GM21447 (cell line): Measurements from ENCODE around the gene RASGRP3.

Experiments
- ATAC-seq: cut with Tn5 transposase; IDR thresholded peaks from one replicate; pipeline ENCODE4 v1.9.1; 2021; ENCODE audit not compliant: unreplicated experiment

The RASGRP3 gene

DNA sequence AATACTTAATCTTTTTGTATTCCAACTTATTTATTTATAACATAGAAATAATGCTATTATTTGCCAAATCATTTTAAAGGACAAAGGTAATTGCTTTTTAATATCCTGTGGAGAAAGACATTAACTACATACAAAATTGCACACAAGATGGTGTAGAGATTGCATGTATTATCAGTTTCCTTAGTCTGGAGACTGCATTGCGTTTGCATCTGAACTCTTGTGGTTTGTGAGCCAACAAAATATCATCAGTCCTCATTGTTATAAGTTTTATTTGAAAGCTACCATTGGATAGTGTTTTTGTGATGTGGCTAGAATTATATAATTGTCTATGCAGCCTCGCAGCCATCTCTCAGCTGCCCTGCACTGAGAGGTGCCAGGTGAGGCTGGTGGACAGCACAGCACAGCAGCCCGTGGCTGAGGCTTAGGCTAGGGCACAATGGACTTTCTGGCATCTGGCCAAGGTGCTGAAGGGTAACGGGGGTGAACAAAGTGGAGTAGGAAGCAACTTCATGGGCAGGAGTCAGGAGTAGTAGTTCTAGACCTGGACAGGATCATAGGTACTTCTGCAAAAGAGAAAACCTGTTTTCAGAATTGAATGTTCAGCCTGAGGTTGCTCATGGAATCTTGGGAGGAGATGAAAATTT lies 15.1 kb downstream of the RASGRP3 start:
- no peak for ATAC-seq

DNA sequence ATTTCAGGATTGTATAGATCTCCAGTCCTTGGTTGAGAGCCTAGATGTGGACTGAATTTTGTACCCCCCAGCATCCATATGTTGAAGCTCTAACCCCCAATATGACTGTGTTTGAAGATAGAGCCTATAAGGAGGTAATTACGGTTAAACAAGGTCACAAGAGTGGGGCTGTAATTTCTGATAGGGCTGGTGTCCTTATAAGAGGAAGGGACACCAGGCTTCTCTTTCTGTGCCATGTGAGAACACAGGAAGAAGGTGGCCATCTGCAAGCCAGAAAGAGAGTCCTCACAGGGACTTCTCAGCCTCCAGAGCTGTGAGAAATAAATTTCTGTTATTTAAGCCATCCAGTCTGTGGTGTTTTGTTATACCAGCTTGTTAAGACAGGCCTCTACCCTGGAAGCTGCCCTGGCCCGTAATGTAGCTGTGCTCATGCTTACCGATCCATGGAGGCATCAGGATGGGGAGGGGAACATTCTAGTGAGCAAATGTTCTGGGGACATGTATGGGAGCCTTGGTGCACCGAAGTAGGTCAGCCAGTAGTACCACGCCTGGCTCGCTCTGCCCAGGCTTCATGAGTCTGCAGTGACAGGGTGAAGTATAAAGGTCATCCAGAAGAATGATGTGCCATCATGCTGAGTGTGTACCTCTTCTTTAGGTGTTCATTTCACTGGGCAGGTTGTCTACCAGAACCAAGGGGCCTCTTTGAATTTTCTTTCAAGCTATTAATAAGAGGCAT lies 16.1 kb downstream of the RASGRP3 start:
- ATAC-seq, result no peak

DNA sequence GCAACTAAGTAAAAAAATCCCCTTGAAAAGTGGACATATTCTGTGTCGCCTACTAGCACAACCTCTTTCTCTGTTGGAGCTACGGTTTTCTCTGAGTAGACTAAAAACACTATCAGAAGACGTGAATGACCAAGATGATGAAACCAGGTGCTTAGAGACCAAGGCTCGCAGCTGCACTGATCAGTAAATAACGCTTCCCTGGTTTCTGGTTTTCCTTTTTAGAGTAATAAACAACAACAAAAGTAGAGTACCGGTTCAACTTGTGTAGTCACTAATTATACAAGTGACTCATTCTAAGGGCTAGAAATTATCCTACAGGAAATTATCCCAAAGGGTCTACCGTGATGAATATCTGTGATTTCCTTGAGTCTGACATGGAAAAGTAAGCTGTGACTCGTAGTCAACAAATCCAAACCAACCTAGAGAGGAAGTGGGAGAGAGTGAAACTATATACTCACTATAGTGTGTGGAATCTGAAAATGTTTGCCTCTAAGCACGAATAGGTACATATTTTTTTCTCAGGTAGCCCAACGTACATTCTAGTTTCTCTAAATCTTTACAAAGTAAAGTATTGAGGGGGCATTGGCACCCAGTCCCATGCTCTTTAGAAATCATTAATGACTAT lies 17.8 kb downstream of the RASGRP3 start:
- peak; percentile 59 for ATAC-seq

DNA sequence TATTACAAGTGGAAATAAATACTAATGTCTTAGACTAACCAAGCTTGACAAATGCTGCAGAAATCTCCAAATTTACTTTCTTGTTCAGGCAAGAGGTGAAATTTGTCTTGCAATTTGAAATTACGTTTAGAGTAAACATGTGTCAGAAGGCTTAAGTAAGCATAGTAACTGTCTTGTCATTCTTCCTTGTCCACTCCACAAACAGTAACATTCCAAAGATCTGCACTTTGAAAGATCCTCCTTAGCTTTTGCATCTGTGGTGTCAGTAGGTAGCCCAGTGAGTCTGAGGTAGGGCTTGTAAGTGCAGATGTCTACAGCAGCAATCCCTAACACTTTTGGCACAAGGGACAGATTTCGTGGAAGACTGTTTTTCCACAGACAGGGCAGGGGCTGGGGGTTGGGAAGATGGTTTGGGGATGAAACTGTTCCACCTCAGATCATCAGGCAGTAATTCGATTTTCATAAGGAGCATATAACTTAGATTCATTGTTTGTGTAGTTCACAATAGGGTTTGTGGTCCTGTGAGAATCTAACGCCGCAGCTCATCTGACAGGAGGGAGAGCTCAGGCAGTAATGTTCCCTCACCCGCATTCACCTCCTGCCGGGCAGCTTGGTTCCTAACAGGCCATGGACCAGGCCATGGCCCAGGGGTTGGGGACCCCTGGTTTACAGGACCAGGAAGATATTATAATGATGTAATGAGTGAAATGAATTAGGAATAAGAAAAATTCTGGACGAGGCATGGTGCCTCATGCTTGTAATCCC lies 18.6 kb downstream of the RASGRP3 start:
- ATAC-seq, result no peak

DNA sequence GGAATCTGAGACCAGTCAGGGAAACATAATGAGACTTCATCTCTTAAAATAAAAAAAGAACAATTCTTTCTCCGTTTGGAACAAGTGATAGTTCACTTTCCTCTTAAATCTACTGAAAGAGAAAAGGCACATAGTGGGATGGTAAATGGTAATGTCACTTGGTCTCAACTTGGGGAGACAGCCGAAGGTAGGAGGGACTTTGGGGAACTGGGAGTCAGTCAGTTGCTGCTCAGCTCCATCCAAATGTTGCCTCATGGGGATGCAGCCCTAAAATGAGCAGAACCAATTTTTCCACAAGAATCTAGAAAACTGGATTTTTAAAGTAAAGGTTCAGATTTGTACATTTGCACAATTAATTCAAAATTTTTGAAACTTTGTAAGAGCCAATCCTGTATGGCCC lies 19.2 kb downstream of the RASGRP3 start:
- no peak for ATAC-seq

DNA sequence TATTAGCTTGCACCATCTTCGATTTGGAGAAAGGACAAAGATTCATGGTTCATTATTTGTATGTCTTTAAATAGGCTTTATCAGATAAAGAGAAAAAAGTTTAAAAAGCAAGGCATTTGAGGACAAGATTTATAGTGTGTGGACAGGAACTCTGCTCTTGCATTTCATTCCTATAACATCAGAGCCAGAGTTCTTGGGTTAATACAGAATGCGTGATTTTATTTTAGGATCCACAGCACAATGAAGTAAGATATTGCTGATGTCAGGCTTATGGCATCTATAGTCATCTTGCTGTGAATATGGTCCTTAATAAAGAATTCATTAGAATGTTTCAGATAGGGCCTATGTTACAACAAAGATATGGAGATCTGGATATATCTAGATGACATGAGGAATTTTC lies 19.7 kb downstream of the RASGRP3 start:
- no peak for ATAC-seq

DNA sequence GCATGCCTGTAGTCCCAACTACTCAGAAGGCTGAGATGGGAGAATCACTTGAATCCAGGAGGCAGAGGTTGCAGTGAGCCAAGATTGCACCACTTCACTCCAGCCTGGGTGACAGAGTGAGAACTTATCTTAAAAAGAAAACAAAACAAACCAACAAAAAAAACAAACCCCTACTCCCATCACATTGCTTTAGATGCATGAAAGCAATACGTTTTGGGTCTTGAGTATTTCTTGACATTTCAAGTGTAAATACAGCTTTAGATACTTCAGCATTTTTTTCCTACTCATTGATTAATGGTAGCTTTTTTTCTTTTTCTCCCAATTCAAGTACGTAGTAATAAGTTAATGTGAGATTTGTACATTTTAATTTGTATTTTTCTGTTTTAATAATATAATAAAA lies 20.3 kb downstream of the RASGRP3 start:
- no peak for ATAC-seq

DNA sequence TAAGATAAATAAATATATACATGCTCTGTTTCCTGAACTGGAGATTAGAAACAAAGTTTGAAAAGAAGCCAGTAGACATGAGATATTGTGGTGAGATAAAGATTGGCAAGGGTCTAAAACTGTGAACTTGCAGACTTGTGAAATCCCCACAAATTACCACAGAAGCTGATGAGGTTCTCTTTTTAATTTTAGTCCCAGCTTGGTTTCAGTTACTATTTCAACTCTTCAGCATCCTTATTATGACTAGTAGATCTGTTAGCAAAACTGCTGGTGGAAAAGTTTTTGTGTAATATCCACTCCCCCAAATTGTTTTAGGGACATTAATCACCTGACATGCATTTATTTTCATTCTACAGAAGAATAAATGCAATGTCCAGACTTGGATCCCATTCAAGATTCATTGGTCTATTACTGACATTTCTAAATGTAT lies 20.8 kb downstream of the RASGRP3 start:
- peak; percentile 45 for ATAC-seq

DNA sequence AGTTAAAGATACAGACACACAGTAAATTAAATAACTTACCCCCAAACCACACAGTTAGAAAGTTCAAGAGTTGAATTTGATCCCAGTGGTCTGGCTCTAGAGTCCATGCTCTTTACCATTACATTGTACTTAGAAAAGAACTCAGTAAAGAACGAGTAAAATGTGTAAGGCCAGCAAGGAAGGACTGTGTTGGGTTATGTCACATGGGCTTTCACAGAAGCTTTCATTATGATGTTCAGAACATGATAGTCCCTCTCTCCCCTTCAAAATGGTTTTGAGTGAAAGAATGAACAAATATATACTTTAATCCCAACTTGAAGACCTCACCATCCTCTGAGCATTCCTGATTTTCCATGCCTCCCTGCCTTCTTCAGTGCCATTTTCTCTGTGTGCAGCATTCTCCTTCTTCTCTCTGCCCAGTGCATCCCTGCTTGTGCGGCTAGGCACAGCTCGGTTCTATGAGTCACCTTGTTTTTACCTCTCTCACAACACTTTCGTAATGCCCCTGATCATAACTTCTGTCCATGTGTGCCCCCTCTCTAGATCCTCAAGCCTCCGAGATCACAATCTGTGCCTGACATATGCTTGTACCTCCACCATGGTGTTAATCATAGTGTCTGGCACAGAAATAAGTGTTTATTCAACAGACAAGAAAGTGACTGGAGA lies 22.0 kb downstream of the RASGRP3 start:
- peak; percentile 28 for ATAC-seq

DNA sequence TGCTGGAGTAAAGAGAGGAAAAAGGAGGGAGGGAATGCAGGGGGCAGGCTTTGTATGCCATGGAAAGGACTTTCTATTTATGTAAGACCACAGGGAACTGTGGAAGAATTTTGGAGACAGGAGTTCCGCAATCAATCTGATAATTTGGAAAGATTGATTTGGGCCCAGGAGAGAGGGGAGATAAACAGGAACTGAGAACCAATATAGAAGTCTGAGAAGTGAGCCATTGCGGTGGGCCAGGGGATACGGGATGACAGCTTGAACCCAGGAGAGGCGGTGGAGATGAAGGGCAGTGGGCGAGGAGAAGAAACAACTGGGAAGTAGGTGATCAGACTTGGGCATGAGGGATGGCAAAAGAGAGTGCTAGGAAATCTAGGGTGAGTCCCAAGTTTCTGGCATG lies 23.7 kb downstream of the RASGRP3 start:
- ATAC-seq, result no peak

DNA sequence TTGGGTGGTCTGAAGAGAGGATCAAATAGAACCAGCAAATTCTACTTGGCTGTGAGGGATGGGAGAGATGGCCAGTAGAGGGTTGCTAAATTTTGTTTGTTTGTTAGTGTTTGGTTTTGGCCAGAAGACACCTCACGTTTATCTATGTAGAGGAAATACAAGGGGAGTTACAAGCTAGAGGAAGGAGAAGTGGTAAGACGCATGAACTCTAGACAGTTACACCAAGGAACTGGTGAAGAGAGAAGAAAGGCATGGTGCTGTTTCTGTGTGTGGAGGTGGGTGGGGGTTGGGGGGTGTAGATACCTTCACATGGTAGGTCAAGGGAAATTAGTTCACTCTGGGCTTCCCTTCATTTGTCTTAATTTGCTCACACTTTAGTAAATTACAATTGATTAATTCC lies 25.6 kb downstream of the RASGRP3 start:
- no peak for ATAC-seq

DNA sequence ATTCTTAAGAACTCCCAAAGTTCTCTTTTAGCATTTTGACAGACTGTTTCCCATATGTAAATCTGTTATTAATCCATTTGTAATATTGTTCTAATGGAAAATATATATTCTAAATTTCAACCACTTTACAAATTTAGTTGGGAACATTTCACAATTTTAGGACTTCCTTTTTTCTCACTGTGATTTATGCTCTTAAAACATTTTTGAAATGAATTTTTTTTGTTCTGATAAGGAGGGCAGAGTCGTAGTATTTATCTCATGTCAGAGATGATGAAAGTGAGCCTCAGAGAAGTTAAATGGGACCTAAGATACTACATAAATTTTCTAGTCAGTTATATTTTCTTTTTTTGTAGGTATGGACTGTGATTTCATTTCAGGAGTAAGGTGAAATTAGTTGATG lies 26.6 kb downstream of the RASGRP3 start:
- no peak for ATAC-seq

DNA sequence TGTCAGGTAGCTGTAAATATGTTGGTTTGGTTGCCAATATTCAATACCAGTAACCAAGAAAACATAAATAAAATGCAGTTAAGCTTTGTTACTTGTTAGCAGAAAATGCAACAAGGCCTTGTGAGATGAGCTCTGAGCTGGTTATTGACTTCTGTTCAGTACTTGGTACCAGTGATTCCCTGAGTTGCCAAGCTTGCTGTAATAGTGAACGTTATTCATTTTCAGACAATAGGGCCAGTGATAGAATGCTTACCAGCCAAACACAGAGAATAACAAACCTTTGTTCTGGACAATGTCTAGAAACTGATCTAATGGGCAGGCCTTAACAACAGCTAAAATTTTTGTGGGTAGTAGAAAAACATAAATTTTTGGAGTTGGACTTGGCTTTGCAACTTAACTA lies 29.5 kb downstream of the RASGRP3 start:
- no peak for ATAC-seq

DNA sequence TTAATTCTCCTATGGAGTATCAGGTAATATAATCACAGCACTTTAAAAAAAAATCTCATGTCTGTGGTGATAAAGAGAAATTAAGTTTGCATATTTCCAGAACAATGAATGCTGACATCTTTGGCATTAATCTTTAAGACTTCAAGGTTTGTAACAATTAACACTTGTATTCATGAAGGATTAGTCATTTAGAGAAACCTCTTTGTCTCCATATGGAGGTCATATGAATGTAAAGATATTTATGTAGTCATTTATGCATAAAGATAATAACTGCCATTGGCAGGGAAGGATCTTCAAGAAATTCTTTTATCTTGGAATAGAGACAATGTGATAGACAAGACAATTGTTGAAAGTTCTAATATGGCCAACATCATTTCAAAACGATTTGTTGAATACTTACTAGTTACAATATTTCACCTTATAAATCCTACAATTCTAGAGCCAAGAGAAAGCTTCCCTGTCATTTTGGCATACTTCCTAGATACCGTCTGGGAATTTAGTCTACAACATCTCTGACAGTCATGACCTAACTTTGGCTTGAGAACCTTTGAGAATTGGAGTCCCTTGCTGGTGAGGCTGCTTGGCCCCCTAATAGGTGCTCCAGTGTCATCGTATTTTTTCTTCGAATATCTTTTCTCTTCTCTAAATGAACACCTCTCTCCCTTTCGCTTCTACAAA lies 33.6 kb downstream of the RASGRP3 start:
- ATAC-seq, result no peak

DNA sequence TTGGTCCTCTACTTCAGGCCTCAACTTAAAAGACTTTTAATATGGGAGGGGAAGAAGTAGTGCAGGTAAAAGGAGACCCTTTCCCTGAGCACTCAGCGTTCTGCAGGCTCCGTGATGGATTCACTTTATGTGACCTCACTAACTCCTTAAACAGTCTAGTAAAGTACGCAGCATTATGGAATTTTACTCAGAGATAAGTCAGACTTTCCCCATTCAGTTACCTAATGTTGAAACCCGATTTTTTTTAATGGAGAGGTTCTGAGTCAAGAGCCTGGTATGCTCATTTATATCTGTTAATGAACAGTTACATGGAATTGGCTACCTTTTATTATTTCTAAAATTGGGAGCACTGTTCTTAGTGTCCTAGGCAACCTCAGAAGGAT lies 34.1 kb downstream of the RASGRP3 start:
- ATAC-seq, result no peak

DNA sequence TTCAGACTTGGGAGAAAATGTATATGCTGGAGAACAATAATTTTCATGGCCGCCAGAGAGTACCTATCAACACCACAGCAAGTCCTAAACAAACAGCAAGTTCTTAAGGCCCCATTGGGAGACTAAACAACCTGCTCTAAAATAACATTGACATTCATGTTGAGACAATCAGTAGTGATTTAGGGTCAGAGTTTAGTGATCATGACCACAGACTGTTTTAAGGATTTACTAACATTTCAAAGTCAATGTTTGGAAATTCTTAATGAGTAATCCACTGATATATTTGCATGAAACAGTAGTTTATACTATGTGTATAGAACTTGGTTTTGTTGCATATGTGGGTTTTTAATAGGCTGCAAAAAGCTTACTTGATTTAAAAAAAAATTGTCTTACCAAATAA lies 34.7 kb downstream of the RASGRP3 start:
- no peak for ATAC-seq

DNA sequence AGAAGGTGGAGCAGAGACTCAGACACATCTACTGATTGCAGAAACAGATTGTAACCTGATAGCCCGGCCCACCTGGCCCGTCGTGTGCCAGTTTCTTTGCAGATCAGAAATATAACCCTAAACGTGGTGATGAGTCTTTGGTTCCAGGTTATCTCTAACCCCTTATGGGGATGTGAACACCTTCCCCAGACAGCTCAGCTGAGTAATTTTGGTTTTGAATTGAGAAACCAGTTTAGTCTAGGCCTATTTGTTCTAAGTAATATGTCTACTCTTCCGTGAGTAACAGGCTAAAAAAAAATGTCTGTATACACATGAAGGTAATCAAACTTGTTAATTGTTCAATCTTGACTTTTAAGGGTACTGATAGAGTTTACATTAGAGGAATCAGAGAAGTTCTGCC lies 35.7 kb downstream of the RASGRP3 start:
- no peak for ATAC-seq

DNA sequence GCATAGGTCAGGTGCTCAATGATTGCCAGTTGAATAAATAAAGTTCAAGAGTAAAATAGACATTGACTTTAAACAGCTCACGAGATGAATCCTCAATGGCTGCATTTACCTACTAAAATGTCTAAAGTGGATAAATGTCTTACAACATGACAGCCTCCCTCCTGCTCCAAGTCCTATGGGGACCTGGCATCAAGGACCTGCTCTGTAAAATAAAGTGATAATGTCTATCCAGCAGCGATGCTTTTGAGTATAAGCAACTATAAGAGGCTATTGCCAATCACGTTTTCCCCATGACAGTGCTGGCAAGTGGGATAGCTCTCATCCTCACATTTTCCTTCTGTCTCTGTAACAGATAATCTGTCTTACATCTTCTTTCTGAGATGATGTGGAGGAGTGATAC lies 37.0 kb downstream of the RASGRP3 start:
- no peak for ATAC-seq

DNA sequence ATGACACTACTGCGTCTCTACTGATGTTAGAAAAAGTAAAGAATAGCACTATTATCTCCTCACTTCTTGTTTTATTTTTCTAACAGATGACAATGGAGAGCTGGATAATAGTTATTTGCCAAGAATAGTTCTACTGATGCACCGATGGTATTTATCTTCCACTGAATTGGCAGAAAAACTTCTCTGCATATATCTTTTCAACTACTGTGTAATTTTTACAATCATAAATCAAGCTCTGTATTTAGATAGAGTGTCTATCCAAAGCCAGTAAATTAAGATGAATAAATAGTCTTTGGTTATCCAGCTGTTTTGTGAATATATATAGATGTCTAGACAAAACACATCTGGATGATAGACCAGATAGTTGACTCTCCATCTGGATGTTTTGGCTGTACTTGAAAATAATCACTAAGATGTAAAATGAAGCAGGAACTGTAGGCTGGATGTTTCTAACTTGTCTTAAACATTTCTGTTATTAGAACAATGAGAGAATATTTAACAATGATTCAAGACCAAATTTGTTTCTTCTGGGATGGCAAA lies 40.1 kb downstream of the RASGRP3 start:
- no peak for ATAC-seq

DNA sequence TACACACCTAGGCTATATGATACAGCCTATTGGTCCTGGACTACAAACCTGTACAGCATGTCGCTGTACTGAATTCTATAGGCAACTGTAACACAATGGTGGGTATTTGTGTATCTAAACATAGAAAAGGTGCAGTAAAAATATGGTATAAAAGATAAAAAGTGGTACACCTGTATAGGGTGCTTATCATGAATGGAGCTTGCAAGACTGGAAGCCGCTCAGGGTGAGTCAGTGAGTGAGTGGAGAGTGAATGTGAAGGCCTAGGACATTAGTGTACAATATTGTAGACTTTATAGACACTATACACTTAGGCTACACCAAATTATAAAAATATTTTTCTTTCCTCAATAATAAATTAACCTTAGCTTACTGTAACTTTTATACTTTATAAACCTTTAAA lies 41.8 kb downstream of the RASGRP3 start:
- no peak for ATAC-seq
